ENCODE data around the gene CIDEC. TPM values are rescaled to one million over a fixed set of nuclear protein-coding genes. Genes with fewer than 3 reads are reported as not detected.
A peak's percentile ranks its signal among the peaks of the same experiment; 100 is the strongest.

CIDEC gene
- total RNA-seq, 3 donors from 2014 or later = 10.4 to 49.0 (median 14.9) TPM

DNA sequence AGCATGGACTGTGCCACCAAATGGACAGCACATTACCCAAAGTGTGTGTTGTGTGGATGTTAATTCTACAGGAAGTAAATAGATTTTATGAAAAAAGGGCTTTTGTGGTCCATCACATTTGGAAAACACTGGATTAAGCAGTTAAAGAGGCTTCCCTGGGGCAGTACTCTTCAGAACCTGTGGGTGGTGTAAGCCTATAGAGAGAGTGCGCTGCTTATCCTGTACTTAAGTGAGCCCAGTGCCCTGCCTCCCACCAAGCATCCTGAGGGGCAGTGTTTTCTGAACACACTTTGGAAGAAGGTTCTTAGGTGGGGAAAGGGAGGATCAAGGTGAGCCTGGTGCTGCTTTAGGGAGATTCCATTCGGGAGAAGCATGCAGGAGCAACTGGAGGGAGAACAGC lies 59.1 kb downstream of the CIDEC start:
- ATAC-seq (peak; percentile 36), DNase-seq (peak in 1 of 3 donors; percentile 5)
- Histone ChIP-seq H3K4me1 (ENCODE audit: low read depth) (no peaks in the 10 kb centered on the region), H3K36me3 (ENCODE audit: low read depth) (no peaks in the 10 kb centered on the region), H3K9me3 (no peaks in the 10 kb centered on the region), H3K4me3 (no peak overlapping the region)
- TF ChIP-seq, protein P1, sequence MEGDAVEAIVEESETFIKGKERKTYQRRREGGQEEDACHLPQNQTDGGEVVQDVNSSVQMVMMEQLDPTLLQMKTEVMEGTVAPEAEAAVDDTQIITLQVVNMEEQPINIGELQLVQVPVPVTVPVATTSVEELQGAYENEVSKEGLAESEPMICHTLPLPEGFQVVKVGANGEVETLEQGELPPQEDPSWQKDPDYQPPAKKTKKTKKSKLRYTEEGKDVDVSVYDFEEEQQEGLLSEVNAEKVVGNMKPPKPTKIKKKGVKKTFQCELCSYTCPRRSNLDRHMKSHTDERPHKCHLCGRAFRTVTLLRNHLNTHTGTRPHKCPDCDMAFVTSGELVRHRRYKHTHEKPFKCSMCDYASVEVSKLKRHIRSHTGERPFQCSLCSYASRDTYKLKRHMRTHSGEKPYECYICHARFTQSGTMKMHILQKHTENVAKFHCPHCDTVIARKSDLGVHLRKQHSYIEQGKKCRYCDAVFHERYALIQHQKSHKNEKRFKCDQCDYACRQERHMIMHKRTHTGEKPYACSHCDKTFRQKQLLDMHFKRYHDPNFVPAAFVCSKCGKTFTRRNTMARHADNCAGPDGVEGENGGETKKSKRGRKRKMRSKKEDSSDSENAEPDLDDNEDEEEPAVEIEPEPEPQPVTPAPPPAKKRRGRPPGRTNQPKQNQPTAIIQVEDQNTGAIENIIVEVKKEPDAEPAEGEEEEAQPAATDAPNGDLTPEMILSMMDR (IDR thresholded peaks at IDR 0.05) = no peak
- intact Hi-C loops (cut with DNase I, micrococcal nuclease) = no loop called here

GRCh38 chr3:9820543-9820942 lies 59.5 kb downstream of the CIDEC start:
- intact Hi-C loops (cut with DNase I, micrococcal nuclease) = no loop called here
- TF ChIP-seq, protein P1 (IDR thresholded peaks at IDR 0.05) = no peak
- Histone ChIP-seq H3K9me3 (no peaks in the 10 kb centered on the region), H3K4me3 (no peak overlapping the region), H3K36me3 (ENCODE audit: low read depth) (no peaks in the 10 kb centered on the region), H3K4me1 (ENCODE audit: low read depth) (no peaks in the 10 kb centered on the region)
- peak; percentile 7 for ATAC-seq
- peak in 1 of 3 donors; percentile 33 for DNase-seq

- ATAC-seq = no peak
- peak in 1 of 3 donors; percentile 23 for DNase-seq
- TF ChIP-seq, protein P1 (IDR thresholded peaks at IDR 0.05) = no peak
- H3K9me3 ChIP-seq = no peaks in the 10 kb centered on the region
- intact Hi-C loops (cut with DNase I, micrococcal nuclease) = no loop called here
- H3K4me1 ChIP-seq (ENCODE audit: low read depth) = no peaks in the 10 kb centered on the region
- no peak overlapping the region for H3K4me3 ChIP-seq
- H3K36me3 ChIP-seq (ENCODE audit: low read depth) = no peaks in the 10 kb centered on the region
Measured at GRCh38 chr3:9818666-9819335, 61.3 kb downstream of the CIDEC start.

- DNase-seq = peak in 1 of 3 donors; percentile 7
- no peak for ATAC-seq
- TF ChIP-seq, protein P1 (IDR thresholded peaks at IDR 0.05) = no peak
- Histone ChIP-seq H3K9me3 (no peaks in the 10 kb centered on the region), H3K4me1 (ENCODE audit: low read depth) (no peaks in the 10 kb centered on the region), H3K36me3 (ENCODE audit: low read depth) (no peaks in the 10 kb centered on the region), H3K4me3 (no peak overlapping the region)
- intact Hi-C loops (cut with DNase I, micrococcal nuclease) = no loop called here
Measured at GRCh38 chr3:9817436-9817835, 62.6 kb downstream of the CIDEC start.

Other genes starting within 250 kb of the CIDEC start
- 10 to 100 TPM; 35.3 to 43.3 (median 36.5) TPM for gene MTMR14, start 230.7 kb downstream of the CIDEC start, total RNA-seq
- gene CPNE9, start 176.4 kb downstream of the CIDEC start, total RNA-seq = under 1 TPM in 1 of 3 donors, not detected in 2; 0.70 TPM
- 10 to 100 TPM; 14.3 to 23.7 (median 15.6) TPM for gene BRPF1, start 148.5 kb downstream of the CIDEC start, total RNA-seq
- gene OGG1, start 130.3 kb downstream of the CIDEC start, total RNA-seq = 10 to 100 TPM; 23.3 to 33.0 (median 28.6) TPM
- gene CAMK1, start 110.3 kb downstream of the CIDEC start, total RNA-seq = 10 to 100 TPM in 2 of 3 donors, 1 to 10 TPM in 1; 5.7 to 35.8 (median 10.1) TPM
- 10 to 100 TPM; 63.0 to 66.1 (median 63.2) TPM for gene TADA3, start 87.8 kb downstream of the CIDEC start, total RNA-seq
- gene ARPC4, start 87.2 kb downstream of the CIDEC start, total RNA-seq = 100 to 1,000 TPM; 154 to 219 (median 212) TPM
- gene TTLL3, start 70.0 kb downstream of the CIDEC start, total RNA-seq = 10 to 100 TPM; 37.0 to 63.9 (median 47.7) TPM
- gene RPUSD3, start 36.2 kb downstream of the CIDEC start, total RNA-seq = 10 to 100 TPM; 26.1 to 35.6 (median 28.6) TPM
- gene JAGN1, start 10.4 kb upstream of the CIDEC start, total RNA-seq = 10 to 100 TPM; 29.6 to 41.5 (median 36.6) TPM
- gene IL17RE, start 22.6 kb upstream of the CIDEC start, total RNA-seq = 100 to 1,000 TPM in 1 of 3 donors, 10 to 100 TPM in 2; 41.8 to 116 (median 82.8) TPM
- gene IL17RC, start 36.8 kb upstream of the CIDEC start, total RNA-seq = 10 to 100 TPM; 36.1 to 45.6 (median 44.0) TPM
- gene CRELD1, start 53.6 kb upstream of the CIDEC start, total RNA-seq = 10 to 100 TPM; 16.7 to 54.1 (median 29.3) TPM
- 1 to 10 TPM; 1.0 to 1.8 (median 1.2) TPM for gene PRRT3, start 72.2 kb upstream of the CIDEC start, total RNA-seq
- gene EMC3, start 106.6 kb upstream of the CIDEC start, total RNA-seq = 10 to 100 TPM; 61.2 to 75.5 (median 74.6) TPM
- 10 to 100 TPM in 1 of 3 donors, 1 to 10 TPM in 2; 3.8 to 12.9 (median 5.4) TPM for gene FANCD2, start 146.2 kb upstream of the CIDEC start, total RNA-seq
- not detected for gene FANCD2OS, start 228.0 kb upstream of the CIDEC start, total RNA-seq
- 100 to 1,000 TPM in 1 of 3 donors, 10 to 100 TPM in 2; 71.7 to 118 (median 85.5) TPM for gene BRK1, start 235.4 kb upstream of the CIDEC start, total RNA-seq